SK-N-SH (cell line): ENCODE results near the gene ZGPAT. TPM values are rescaled to one million over a fixed set of nuclear protein-coding genes. Genes with fewer than 3 reads are reported as not detected.

Experiments
- CTCF ChIA-PET: fragments of 300-600, 350-600 bp; formaldehyde crosslinking; extraction: SDS; loops from one replicate; lab custom pipeline; 2021; lab: Yijun Ruan, JAX
- POLR2A ChIA-PET: fragments of 350-600 bp; sonication (Branson Sonifier 250); formaldehyde crosslinking; extraction: SDS; loops from one replicate; lab custom pipeline; 2020; ENCODE audit warnings: antibody characterized with exemption, inconsistent platforms; lab: Yijun Ruan, JAX
- DNase-seq: peaks from one replicate; pipeline ENCODE4 v3.0.0; 2012
- H2AFZ ChIP-seq: fragments of 200-600 bp; sonication (generic); 2 replicates; pipeline ENCODE4 v1.8.1; 2016; ENCODE audit warnings: antibody characterized with exemption, mild to moderate bottlenecking, low read depth
- H3F3A ChIP-seq: fragments of 200-600 bp; sonication (generic); replicated peaks from 2 replicates; pipeline ENCODE3; 2016; ENCODE audit warnings: antibody characterized with exemption, mild to moderate bottlenecking; ENCODE audit not compliant: insufficient read depth
- H3K27ac ChIP-seq, 2 experiments: fragments of 200-500 bp in 1 of 2; fragments of 200-600 bp in 1 of 2; sonication (Bioruptor generic) in 1 of 2; sonication (generic), shearing (Covaris generic) in 1 of 2; 2 replicates each; pipeline versions ENCODE4 v1.5.1 to v1.6.1; 2014 to 2016; ENCODE audit warnings: low read depth in 2 of 2, inconsistent platforms in 1 of 2, low read length in 1 of 2, mild to moderate bottlenecking in 1 of 2, mixed read lengths in 1 of 2
- H3K27me3 ChIP-seq: fragments of 200-600 bp; sonication (generic), shearing (Covaris generic); 2 replicates; pipeline ENCODE4 v1.6.1; 2016; ENCODE audit warnings: mixed run types; ENCODE audit not compliant: insufficient read depth
- H3K36me3 ChIP-seq, 2 experiments: fragments of 200-500 bp in 1 of 2; fragments of 200-600 bp in 1 of 2; sonication (Bioruptor generic) in 1 of 2; sonication (generic) in 1 of 2; replicated peaks in 1 of 2; 2 replicates each; pipeline versions ENCODE3 to v1.5.1; 2014 to 2016; ENCODE audit warnings: low read length in 1 of 2, mild to moderate bottlenecking in 1 of 2; ENCODE audit not compliant: insufficient read depth in 2 of 2, control insufficient read depth in 1 of 2
- H3K4me1 ChIP-seq, 2 experiments: fragments of 200-500 bp in 1 of 2; fragments of 200-600 bp in 1 of 2; sonication (Bioruptor generic) in 1 of 2; sonication (generic), shearing (Covaris generic) in 1 of 2; 2 replicates each; pipeline versions ENCODE4 v1.5.1 to v1.6.1; 2014 to 2016; ENCODE audit warnings: low read depth in 1 of 2, low read length in 1 of 2, mixed run types in 1 of 2; ENCODE audit not compliant: insufficient read depth in 2 of 2, control insufficient read depth in 1 of 2
- H3K4me2 ChIP-seq: fragments of 200-600 bp; sonication (generic), shearing (Covaris generic); 2 replicates; pipeline ENCODE4 v1.6.1; 2017; ENCODE audit warnings: mixed run types
- H3K4me3 ChIP-seq, 2 experiments: fragments of 200-500 bp in 1 of 2; fragments of 200-600 bp in 1 of 2; sonication (Bioruptor generic) in 1 of 2; sonication (generic), shearing (Covaris generic) in 1 of 2; 2 replicates each; pipeline versions ENCODE4 v1.5.1 to v1.8.1; 2014 to 2016; ENCODE audit warnings: low read depth in 2 of 2, inconsistent platforms in 1 of 2, low read length in 1 of 2, mild to moderate bottlenecking in 1 of 2, mixed read lengths in 1 of 2, moderate library complexity in 1 of 2
- H3K79me2 ChIP-seq: fragments of 200-600 bp; sonication (generic); 2 replicates; pipeline ENCODE4 v1.8.1; 2017; ENCODE audit warnings: mild to moderate bottlenecking; ENCODE audit not compliant: insufficient read depth
- H3K9ac ChIP-seq: fragments of 200-600 bp; sonication (generic); 2 replicates; pipeline ENCODE4 v1.6.1; 2017; ENCODE audit warnings: mixed run types
- H3K9me2 ChIP-seq: fragments of 200-600 bp; sonication (generic); 2 replicates; pipeline ENCODE4 v1.6.1; 2017; ENCODE audit warnings: mixed run types
- H3K9me3 ChIP-seq: fragments of 200-600 bp; sonication (generic); 2 replicates; pipeline ENCODE4 v1.6.1; 2017; ENCODE audit warnings: mixed run types, mild to moderate bottlenecking, moderate library complexity
- H4K20me1 ChIP-seq: fragments of 200-600 bp; sonication (generic); 2 replicates; pipeline ENCODE4 v1.6.1; 2017; ENCODE audit warnings: mild to moderate bottlenecking, mixed run types; ENCODE audit not compliant: insufficient read depth
- CHD2 ChIP-seq: fragments of 150-350 bp; IDR thresholded peaks from 2 replicates; pipeline ENCODE4 v1.6.1; 2018; ENCODE audit warnings: low read length; ENCODE audit not compliant: partially characterized antibody
- ELF1 ChIP-seq: IDR thresholded peaks from 2 replicates; pipeline ENCODE4 v1.4.0; 2012
- FOXJ3 ChIP-seq: sonication (generic); formaldehyde crosslinking; IDR thresholded peaks from 2 replicates; pipeline ENCODE4 v1.5.1; 2020; ENCODE audit warnings: mild to moderate bottlenecking, missing genetic modification reagents
- NFIC ChIP-seq: IDR thresholded peaks from 2 replicates; pipeline ENCODE4 v1.4.0; 2012; ENCODE audit warnings: borderline replicate concordance
- NRF1 ChIP-seq: IDR thresholded peaks from 2 replicates; pipeline ENCODE4 v1.6.1; 2012; ENCODE audit warnings: low read depth, mild to moderate bottlenecking, low read length
- POLR2AphosphoS5 ChIP-seq: IDR thresholded peaks from 2 replicates; pipeline ENCODE4 v1.6.1; 2012; ENCODE audit warnings: low read depth, low read length
- RXRA ChIP-seq: IDR thresholded peaks from 2 replicates; pipeline ENCODE4 v1.4.0; 2012; ENCODE audit warnings: low read depth, mild to moderate bottlenecking, borderline replicate concordance
- TAF1 ChIP-seq: IDR thresholded peaks from 2 replicates; pipeline ENCODE4 v1.6.1; 2012; ENCODE audit warnings: low read depth, mild to moderate bottlenecking, low read length, moderate library complexity, borderline replicate concordance
- TEAD4 ChIP-seq: IDR thresholded peaks from 2 replicates; pipeline ENCODE4 v1.4.0; 2012; ENCODE audit warnings: mild to moderate bottlenecking, borderline replicate concordance; ENCODE audit not compliant: insufficient read depth
- WGBS: methylation state at CpG from one replicate; pipeline ENCODE4 v1.1.6; 2017; ENCODE audit warnings: low lambda C conversion rate; 5-methylcytosine and 5-hydroxymethylcytosine counted together
- polyA plus RNA-seq, 3 experiments: library from polyadenylated mRNA; depleted of rRNA; stranded (reverse); fragments of >200 nt; gene quantifications; 2 replicates each; pipeline ENCODE4 v1.2.3, GENCODE V29; 2012
- TF ChIP-seq, protein P1 (sequence below): IDR thresholded peaks from 2 replicates; pipeline ENCODE4; 2012
- TF ChIP-seq, protein P2 (sequence below): fragments of 150-350 bp; IDR thresholded peaks from 2 replicates; pipeline ENCODE4 v1.6.1; 2016; ENCODE audit warnings: mild to moderate bottlenecking, low read depth, low read length
- TF ChIP-seq, protein P3 (sequence below): IDR thresholded peaks from 2 replicates; pipeline ENCODE4 v1.4.0; 2012; ENCODE audit warnings: low read depth, borderline replicate concordance

The ZGPAT gene
- polyA plus RNA-seq, 1 of the 3 experiments (the other 2 are of a cell fraction): 33.7 TPM

DNA sequence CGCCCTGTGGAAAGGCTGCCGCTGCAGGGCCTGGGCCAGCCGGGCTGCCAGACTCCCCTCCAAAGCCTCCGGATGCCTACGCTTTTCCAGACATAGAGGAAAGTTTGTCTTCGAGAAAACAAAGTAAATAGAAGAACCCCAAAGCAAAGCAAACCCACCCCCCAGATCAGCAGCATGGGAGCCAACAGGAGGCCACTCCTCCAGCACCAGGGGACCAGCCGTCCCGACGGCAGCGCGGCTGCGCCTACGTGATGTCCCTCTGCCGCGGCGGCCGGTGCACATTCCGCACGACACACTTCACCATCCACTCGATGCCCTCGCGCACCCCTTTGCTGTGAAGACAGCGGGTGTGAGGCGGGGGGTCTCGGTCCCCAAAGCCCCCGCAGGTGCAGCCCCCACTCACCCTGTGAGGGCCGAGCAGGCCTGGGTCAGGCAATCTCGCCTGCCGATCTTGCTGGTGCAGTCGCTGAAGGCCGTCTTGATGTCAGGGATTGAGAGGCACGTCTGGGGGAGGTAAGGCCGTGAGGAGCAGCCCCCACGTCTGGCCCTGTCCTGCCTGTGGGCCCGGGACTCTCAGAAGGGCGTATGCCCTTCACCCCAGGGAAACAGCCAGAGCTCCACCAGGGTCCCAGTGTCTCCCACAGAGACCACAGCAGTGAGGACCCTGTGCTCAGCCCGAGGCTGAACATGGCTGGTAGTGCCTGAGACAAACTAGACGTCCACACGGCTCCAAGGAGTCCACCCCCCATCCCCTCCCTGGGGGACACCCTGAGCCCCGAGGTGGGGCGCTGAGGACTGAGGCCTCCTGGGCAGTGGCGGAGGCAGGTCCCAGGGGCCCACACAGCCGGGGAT is 7.4 kb upstream of the ZGPAT start:
- CTCF ChIA-PET: interaction anchor here (0.5 to 1.7 kb wide), 2 partner anchors 162 to 274 kb away, joined by 5 to 6 read pairs; no protein-coding TSS in a partner anchor
- H3K4me2 ChIP-seq: no peak overlapping the region
- peak overlapping the region in 1 of 2 experiments; percentile 85; a peak in 2 of 4 replicates for H3K27ac ChIP-seq
- H3K36me3 ChIP-seq: peaks cover 10 to 22% of the 10 kb centered on the region in 2 experiments
- H2AFZ ChIP-seq: no peak overlapping the region
- TF ChIP-seq POLR2AphosphoS5 (0 out of 2 replicates have a peak, but pooled peaks have one; percentile 2), TEAD4 (no peak)
- 95% methylated on average over 16 of the region's 43 CpGs for WGBS
- no peak overlapping the region for H3K9ac ChIP-seq
- H3K27me3 ChIP-seq: no peaks in the 10 kb centered on the region
- H3K9me2 ChIP-seq: no peaks in the 10 kb centered on the region
- DNase-seq: peak; percentile 38
- POLR2A ChIA-PET: no interaction called here
- no peaks in the 10 kb centered on the region for H3K9me3 ChIP-seq
- H4K20me1 ChIP-seq: no peaks in the 10 kb centered on the region
- peaks cover 7% of the 10 kb centered on the region; the same call in 1 of the 2 replicates for H3K79me2 ChIP-seq
- no peaks in the 10 kb centered on the region for H3F3A ChIP-seq
- no peak overlapping the region for H3K4me3 ChIP-seq
- H3K4me1 ChIP-seq: peaks cover 22 to 30% of the 10 kb centered on the region in 2 experiments; a peak in 3 of 4 replicates

DNA sequence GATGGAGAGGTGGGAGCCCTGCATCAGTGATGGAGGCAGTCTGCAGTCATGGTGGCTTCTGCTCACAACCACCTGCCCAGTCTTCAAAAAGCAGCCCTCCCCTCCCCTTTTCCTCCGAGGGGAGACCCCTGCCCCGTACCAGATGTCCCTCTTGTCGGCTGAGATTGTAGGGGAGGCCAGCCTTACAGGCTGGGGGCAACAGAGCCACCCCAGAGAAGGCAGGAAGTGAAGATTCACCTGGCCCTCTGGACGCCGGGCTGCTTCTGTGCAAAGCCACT is 6.8 kb upstream of the ZGPAT start:
- H4K20me1 ChIP-seq: no peaks in the 10 kb centered on the region
- H3K4me2 ChIP-seq: no peak overlapping the region
- no peak overlapping the region for H3K4me3 ChIP-seq
- no peaks in the 10 kb centered on the region for H3K27me3 ChIP-seq
- no peak overlapping the region for H2AFZ ChIP-seq
- H3K4me1 ChIP-seq: peaks cover 22 to 29% of the 10 kb centered on the region in 2 experiments; a peak in 3 of 4 replicates
- ChIA-PET CTCF (interaction anchor here (0.5 to 1.7 kb wide), 3 partner anchors 86 to 275 kb away, joined by 4 to 6 read pairs (median 5); no protein-coding TSS in a partner anchor), POLR2A (no interaction called here)
- peaks cover 13% of the 10 kb centered on the region for H3K79me2 ChIP-seq
- no peaks in the 10 kb centered on the region for H3K9me3 ChIP-seq
- TF ChIP-seq FOXJ3 (no peak), RXRA (no peak), ELF1 (no peak), NFIC (no peak), CHD2 (no peak), NRF1 (no peak), TEAD4 (no peak), TAF1 (no peak)
- TF ChIP-seq, protein P1, sequence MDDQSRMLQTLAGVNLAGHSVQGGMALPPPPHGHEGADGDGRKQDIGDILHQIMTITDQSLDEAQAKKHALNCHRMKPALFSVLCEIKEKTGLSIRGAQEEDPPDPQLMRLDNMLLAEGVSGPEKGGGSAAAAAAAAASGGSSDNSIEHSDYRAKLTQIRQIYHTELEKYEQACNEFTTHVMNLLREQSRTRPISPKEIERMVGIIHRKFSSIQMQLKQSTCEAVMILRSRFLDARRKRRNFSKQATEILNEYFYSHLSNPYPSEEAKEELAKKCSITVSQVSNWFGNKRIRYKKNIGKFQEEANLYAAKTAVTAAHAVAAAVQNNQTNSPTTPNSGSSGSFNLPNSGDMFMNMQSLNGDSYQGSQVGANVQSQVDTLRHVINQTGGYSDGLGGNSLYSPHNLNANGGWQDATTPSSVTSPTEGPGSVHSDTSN: no peak
- TF ChIP-seq, protein P2, sequence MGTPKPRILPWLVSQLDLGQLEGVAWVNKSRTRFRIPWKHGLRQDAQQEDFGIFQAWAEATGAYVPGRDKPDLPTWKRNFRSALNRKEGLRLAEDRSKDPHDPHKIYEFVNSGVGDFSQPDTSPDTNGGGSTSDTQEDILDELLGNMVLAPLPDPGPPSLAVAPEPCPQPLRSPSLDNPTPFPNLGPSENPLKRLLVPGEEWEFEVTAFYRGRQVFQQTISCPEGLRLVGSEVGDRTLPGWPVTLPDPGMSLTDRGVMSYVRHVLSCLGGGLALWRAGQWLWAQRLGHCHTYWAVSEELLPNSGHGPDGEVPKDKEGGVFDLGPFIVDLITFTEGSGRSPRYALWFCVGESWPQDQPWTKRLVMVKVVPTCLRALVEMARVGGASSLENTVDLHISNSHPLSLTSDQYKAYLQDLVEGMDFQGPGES: no peak
- TF ChIP-seq, protein P3, sequence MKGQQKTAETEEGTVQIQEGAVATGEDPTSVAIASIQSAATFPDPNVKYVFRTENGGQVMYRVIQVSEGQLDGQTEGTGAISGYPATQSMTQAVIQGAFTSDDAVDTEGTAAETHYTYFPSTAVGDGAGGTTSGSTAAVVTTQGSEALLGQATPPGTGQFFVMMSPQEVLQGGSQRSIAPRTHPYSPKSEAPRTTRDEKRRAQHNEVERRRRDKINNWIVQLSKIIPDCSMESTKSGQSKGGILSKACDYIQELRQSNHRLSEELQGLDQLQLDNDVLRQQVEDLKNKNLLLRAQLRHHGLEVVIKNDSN: no peak
- peaks cover 15 to 23% of the 10 kb centered on the region in 2 experiments for H3K36me3 ChIP-seq
- DNase-seq: no peak
- H3K9me2 ChIP-seq: no peaks in the 10 kb centered on the region
- no peak overlapping the region for H3K9ac ChIP-seq
- no peak overlapping the region; a peak in 1 of 4 replicates for H3K27ac ChIP-seq
- no peaks in the 10 kb centered on the region for H3F3A ChIP-seq
- no CpG with 5 or more reads among the region's 5 CpGs for WGBS
